ENCODE data around the gene CATSPERD. TPM values are rescaled to one million over a fixed set of nuclear protein-coding genes. Genes with fewer than 3 reads are reported as not detected.
"Not testable (repeated sequence)": the region's sequence is repeated elsewhere in the genome, so short reads cannot be mapped to it uniquely, and the experiment has no call there.

CATSPERD gene
- total RNA-seq, 1 experiment from 2014 or later = not detected

DNA sequence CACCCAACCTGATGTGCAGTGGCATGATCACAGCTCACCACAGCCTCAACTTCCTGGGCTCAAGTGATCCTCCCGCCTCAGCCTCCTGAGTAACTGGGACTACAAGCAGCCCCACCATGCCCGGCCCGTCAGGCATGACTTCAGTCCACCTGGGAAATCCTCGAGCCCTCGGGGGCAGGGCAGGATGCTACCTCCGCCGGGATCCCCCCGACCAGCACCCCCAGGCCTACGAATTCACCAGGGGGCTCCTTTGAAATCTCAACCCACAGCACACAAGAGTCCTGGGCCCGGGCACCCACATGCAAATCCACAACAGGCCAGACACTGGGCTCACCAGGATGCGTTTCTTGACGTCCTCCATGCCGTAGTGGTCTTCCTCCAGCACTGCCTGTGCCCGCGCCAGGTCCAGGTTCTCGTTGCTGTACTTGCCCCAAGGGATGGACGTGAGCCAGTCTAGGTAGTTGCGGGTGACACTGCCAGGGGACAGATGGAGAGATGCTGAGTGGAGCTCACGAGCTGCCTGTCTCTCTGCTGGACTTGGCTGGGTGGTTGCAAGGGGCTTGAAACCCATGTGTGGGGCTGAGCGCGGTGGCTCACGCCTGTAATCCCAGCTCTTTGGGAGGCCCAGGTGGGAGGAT, 19.9 kb upstream of the CATSPERD start:
- Histone ChIP-seq H2BK15ac (ENCODE audit: low read depth, low read length) (no peak overlapping the region), H2BK5ac (ENCODE audit: insufficient read length, low read length) (no peak overlapping the region), H3K23ac (ENCODE audit: insufficient read length, low read depth, low read length) (no peak overlapping the region), H3K4me2 (ENCODE audit: insufficient read depth, insufficient read length, low read length) (no peak overlapping the region), H2BK12ac (ENCODE audit: insufficient read length, low read depth, low read length) (no peak overlapping the region), H3K18ac (ENCODE audit: insufficient read length, low read depth, low read length) (no peak overlapping the region), H3K9ac (ENCODE audit: extremely low read depth, insufficient read length, low read length) (no peak overlapping the region), H3K23me2 (ENCODE audit: insufficient read length, low read depth, low read length, poor library complexity, severe bottlenecking) (no peaks in the 10 kb centered on the region), H2AFZ (ENCODE audit: low read length) (no peak overlapping the region), H3K79me1 (ENCODE audit: insufficient read depth, low read depth, low read length, poor library complexity, severe bottlenecking) (no peaks in the 10 kb centered on the region), H3K79me2 (ENCODE audit: insufficient read depth, low read length) (no peaks in the 10 kb centered on the region), H3K27ac (ENCODE audit: insufficient read length, low read depth, low read length) (no peak overlapping the region), H3K9me3 (ENCODE audit: control insufficient read depth, low read depth, low read length) (no peaks in the 10 kb centered on the region), H3K14ac (ENCODE audit: insufficient read depth, low read length) (no peak overlapping the region), H3K4me1 (ENCODE audit: insufficient read depth, low read length) (no peaks in the 10 kb centered on the region), H4K91ac (ENCODE audit: insufficient read length, low read depth, low read length) (no peak overlapping the region), H2AK5ac (ENCODE audit: insufficient read length, low read length) (no peak overlapping the region), H4K5ac (ENCODE audit: insufficient read length, low read depth, low read length) (no peak overlapping the region), H4K20me1 (ENCODE audit: control insufficient read depth, insufficient read depth, insufficient read length) (no peaks in the 10 kb centered on the region), H3K27me3 (ENCODE audit: insufficient read depth, low read length) (no peaks in the 10 kb centered on the region), H3T11ph (ENCODE audit: low read length) (no peak overlapping the region), H2BK20ac (ENCODE audit: low read depth, low read length, poor library complexity, severe bottlenecking) (no peak overlapping the region), H4K8ac (replicated peaks; ENCODE audit: insufficient read length, low read depth, low read length) (no peak overlapping the region), H2BK120ac (ENCODE audit: low read depth, low read length, poor library complexity, severe bottlenecking) (no peak overlapping the region), H3K56ac (ENCODE audit: insufficient read length, low read depth, low read length) (no peak overlapping the region), H3K4ac (ENCODE audit: low read depth, low read length) (no peak overlapping the region)
- no CpG with 5 or more reads among the region's 22 CpGs for WGBS (ENCODE audit: extremely low coverage, insufficient read length, low lambda C conversion rate)
- Mint-ChIP-seq H3K9me3 (peaks cover 3 to 12% of the 10 kb centered on the region in 2 experiments; a peak in 3 of 5 replicates), H3K36me3 (ENCODE audit: insufficient read depth in 1 of 3, low read depth in 3 of 3) (peaks cover 46 to 73% (median 62%) of the 10 kb centered on the region in 3 experiments), H3K27me3 (ENCODE audit: low read depth) (peaks cover 3% of the 10 kb centered on the region; the same call in 1 of the 2 replicates), H3K27ac (no peak overlapping the region; a peak in 1 of 7 replicates), H3K4me3 (no peak overlapping the region), H3K4me1 (peaks cover 0 to 3% of the 10 kb centered on the region in 2 experiments; a peak in 1 of 4 replicates)
- no peak for DNase-seq
- TF ChIP-seq, protein P1, sequence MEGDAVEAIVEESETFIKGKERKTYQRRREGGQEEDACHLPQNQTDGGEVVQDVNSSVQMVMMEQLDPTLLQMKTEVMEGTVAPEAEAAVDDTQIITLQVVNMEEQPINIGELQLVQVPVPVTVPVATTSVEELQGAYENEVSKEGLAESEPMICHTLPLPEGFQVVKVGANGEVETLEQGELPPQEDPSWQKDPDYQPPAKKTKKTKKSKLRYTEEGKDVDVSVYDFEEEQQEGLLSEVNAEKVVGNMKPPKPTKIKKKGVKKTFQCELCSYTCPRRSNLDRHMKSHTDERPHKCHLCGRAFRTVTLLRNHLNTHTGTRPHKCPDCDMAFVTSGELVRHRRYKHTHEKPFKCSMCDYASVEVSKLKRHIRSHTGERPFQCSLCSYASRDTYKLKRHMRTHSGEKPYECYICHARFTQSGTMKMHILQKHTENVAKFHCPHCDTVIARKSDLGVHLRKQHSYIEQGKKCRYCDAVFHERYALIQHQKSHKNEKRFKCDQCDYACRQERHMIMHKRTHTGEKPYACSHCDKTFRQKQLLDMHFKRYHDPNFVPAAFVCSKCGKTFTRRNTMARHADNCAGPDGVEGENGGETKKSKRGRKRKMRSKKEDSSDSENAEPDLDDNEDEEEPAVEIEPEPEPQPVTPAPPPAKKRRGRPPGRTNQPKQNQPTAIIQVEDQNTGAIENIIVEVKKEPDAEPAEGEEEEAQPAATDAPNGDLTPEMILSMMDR (conservative IDR thresholded peaks at IDR 0.05) = no peak

- not testable (repeated sequence) for H3K4me1 ChIP-seq (ENCODE audit: insufficient read depth, low read length); H3K4me1 Mint-ChIP-seq; H4K91ac ChIP-seq (ENCODE audit: insufficient read length, low read depth, low read length); H3K9ac ChIP-seq (ENCODE audit: extremely low read depth, insufficient read length, low read length); H3K4ac ChIP-seq (ENCODE audit: low read depth, low read length); H3T11ph ChIP-seq (ENCODE audit: low read length); H4K5ac ChIP-seq (ENCODE audit: insufficient read length, low read depth, low read length); H3K9me3 ChIP-seq (ENCODE audit: control insufficient read depth, low read depth, low read length); H3K4me3 Mint-ChIP-seq; H2BK5ac ChIP-seq (ENCODE audit: insufficient read length, low read length); H4K20me1 ChIP-seq (ENCODE audit: control insufficient read depth, insufficient read depth, insufficient read length); H3K27me3 Mint-ChIP-seq (ENCODE audit: low read depth); H2BK20ac ChIP-seq (ENCODE audit: low read depth, low read length, poor library complexity, severe bottlenecking); H2AFZ ChIP-seq (ENCODE audit: low read length); H3K23me2 ChIP-seq (ENCODE audit: insufficient read length, low read depth, low read length, poor library complexity, severe bottlenecking); H3K79me1 ChIP-seq (ENCODE audit: insufficient read depth, low read depth, low read length, poor library complexity, severe bottlenecking); H3K79me2 ChIP-seq (ENCODE audit: insufficient read depth, low read length); H3K18ac ChIP-seq (ENCODE audit: insufficient read length, low read depth, low read length); H3K14ac ChIP-seq (ENCODE audit: insufficient read depth, low read length); H4K8ac ChIP-seq (replicated peaks; ENCODE audit: insufficient read length, low read depth, low read length); H3K23ac ChIP-seq (ENCODE audit: insufficient read length, low read depth, low read length); H3K27ac ChIP-seq (ENCODE audit: insufficient read length, low read depth, low read length); H3K56ac ChIP-seq (ENCODE audit: insufficient read length, low read depth, low read length); H3K27me3 ChIP-seq (ENCODE audit: insufficient read depth, low read length); H2AK5ac ChIP-seq (ENCODE audit: insufficient read length, low read length); H2BK12ac ChIP-seq (ENCODE audit: insufficient read length, low read depth, low read length); H2BK120ac ChIP-seq (ENCODE audit: low read depth, low read length, poor library complexity, severe bottlenecking); H2BK15ac ChIP-seq (ENCODE audit: low read depth, low read length); H3K27ac Mint-ChIP-seq; H3K4me2 ChIP-seq (ENCODE audit: insufficient read depth, insufficient read length, low read length); DNase-seq
- H3K9me3 Mint-ChIP-seq = peaks cover 3 to 12% of the 10 kb centered on the region in 2 experiments; a peak in 3 of 5 replicates
- no CpG with 5 or more reads among the region's 28 CpGs for WGBS (ENCODE audit: extremely low coverage, insufficient read length, low lambda C conversion rate)
- peaks cover 54 to 80% (median 69%) of the 10 kb centered on the region in 3 experiments for H3K36me3 Mint-ChIP-seq (ENCODE audit: insufficient read depth in 1 of 3, low read depth in 3 of 3)
Observed at GRCh38 chr19:5702053-5702410, 18.4 kb upstream of the CATSPERD start.

Measured in H9 (cell line).